Mesodermal cell (in vitro differentiated cells): ENCODE results near the gene KPTN.

Source experiments
- H3K27ac ChIP-seq: 2 replicates; pipeline ENCODE4 v1.7.0; 2013; ENCODE audit warnings: mild to moderate bottlenecking, low read depth, low read length, moderate library complexity; ENCODE audit not compliant: severe bottlenecking
- H3K36me3 ChIP-seq: 2 replicates; pipeline ENCODE4 v1.7.1; 2013; ENCODE audit warnings: mild to moderate bottlenecking, low read length, moderate library complexity; ENCODE audit not compliant: control insufficient read depth, insufficient read depth
- H3K4me1 ChIP-seq: one replicate; pipeline ENCODE4 v1.7.1; 2013; ENCODE audit warnings: mild to moderate bottlenecking, low read length; ENCODE audit not compliant: insufficient read depth, control insufficient read depth, poor library complexity, severe bottlenecking
- H3K4me3 ChIP-seq: 2 replicates; pipeline ENCODE4 v1.7.0; 2013; ENCODE audit warnings: low read length, control low read depth, mild to moderate bottlenecking; ENCODE audit not compliant: insufficient read depth, poor library complexity, severe bottlenecking; ENCODE audit errors: extremely low read depth
- H3K9me3 ChIP-seq: 2 replicates; pipeline ENCODE4 v1.7.1; 2013; ENCODE audit warnings: mild to moderate bottlenecking, low read length, moderate library complexity; ENCODE audit not compliant: control insufficient read depth
- WGBS, 2 experiments: methylation state at CpG; one replicate each; pipeline ENCODE4 v1.1.5; 2013; ENCODE audit warnings: missing lambda C conversion rate in 2 of 2; ENCODE audit not compliant: insufficient coverage in 2 of 2; 5-methylcytosine and 5-hydroxymethylcytosine counted together

The KPTN gene

DNA sequence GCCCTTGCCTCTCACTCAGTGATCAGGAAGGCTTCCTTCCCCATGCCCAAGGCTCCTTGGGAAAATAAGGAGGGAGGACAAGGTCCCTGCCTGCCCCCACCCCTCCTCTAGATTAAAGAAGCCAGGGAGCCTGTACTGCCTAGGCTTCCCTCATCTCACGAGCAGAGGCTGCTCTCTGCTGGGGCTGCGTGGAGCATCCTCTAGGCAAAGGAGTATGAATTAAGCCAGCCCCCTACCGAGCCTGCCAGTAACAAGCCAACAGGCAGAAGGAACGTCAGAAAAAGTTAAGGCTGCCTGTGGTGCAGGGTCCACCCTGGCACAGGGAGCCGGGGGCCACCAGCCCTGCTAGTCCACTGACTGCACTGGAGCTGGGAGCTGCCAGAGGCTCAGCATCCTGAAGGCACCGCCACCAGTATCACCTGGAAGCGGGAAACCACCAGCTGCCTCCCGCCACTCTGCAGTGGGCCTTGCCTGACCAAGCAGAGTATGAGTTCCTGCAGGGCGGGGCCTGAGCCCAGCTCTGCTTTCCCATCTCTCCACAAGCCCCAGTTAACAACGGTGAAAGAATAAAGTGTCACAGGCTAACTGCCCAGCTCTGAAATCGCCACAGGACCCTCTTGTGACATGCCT, 24.0 kb upstream of the KPTN start:
- H3K36me3 ChIP-seq: peaks cover 40% of the 10 kb centered on the region
- 80 to 86% methylated on average over 7 to 11 of the region's 11 CpGs for WGBS, 2 experiments
- no peaks in the 10 kb centered on the region for H3K9me3 ChIP-seq
- H3K4me1 ChIP-seq: peaks cover 14% of the 10 kb centered on the region
- no peak overlapping the region for H3K27ac ChIP-seq
- no peak overlapping the region for H3K4me3 ChIP-seq

DNA sequence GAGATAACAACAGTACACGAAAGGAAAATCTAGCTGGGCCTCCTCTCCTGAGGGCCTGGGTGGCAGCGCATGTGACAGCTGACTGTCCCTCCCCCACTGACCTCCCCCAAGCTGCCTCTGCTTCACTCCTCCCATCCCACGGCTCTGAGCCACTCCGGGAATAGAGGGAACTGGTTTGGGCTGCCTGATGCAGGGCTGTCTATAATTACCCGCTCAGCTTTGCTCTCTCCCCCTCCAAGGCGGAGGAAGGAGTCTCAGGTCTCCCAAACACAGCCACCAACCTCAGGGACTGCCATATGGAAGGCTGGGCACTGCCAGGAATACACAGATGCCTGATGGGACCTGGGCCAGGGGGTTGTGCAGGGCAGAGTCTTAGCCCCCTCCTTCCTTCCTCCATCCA, 23.0 kb upstream of the KPTN start:
- Histone ChIP-seq H3K9me3 (no peaks in the 10 kb centered on the region), H3K4me3 (no peak overlapping the region), H3K27ac (no peak overlapping the region), H3K36me3 (peaks cover 49% of the 10 kb centered on the region), H3K4me1 (peaks cover 6% of the 10 kb centered on the region)
- WGBS, 2 experiments: 89 to 90% methylated on average over 2 to 3 of the region's 6 CpGs

DNA sequence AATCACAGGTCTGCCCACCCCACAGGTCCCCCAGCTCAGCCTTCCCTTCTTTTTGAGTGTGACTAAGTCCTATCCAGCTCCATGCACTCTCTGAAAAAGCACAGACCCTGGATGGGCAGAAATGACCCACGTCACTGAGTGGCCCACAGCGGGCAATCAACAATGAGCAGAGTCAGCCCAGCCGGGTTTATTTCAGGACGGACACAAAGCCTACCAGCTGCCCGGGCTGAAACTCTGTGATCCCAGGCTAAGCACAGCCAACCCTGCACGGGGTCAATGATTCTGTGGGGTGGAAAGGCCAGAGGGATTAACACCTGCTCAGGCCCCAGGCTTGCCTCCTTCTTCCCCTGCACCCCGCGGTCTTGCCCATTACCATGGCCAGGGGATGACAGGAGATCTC, 22.4 kb upstream of the KPTN start:
- Histone ChIP-seq H3K9me3 (no peaks in the 10 kb centered on the region), H3K27ac (no peak overlapping the region), H3K36me3 (peaks cover 55% of the 10 kb centered on the region), H3K4me1 (peaks cover 3% of the 10 kb centered on the region), H3K4me3 (no peak overlapping the region)
- 90 to 97% methylated on average over 6 of the region's 8 CpGs for WGBS, 2 experiments

DNA sequence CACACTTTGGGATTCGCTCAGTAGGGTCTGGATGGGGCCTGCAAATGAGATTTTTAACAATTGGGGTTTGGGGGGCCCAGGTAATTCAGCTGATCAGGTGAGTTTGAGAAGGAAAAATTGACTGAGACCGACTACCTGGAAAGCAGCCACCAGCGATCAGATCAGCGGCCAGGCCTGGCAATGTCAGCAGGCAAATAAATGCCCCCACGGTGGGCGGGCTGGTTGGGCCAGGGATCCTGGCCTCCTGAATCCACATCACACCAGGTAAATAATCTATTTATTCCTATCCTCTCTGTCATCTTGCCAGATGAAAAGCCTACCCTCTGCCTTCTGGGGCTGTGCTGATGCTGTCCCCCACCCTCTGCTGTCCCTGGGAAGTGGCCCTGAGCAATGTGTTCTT, 21.5 kb upstream of the KPTN start:
- H3K4me3 ChIP-seq: no peak overlapping the region

DNA sequence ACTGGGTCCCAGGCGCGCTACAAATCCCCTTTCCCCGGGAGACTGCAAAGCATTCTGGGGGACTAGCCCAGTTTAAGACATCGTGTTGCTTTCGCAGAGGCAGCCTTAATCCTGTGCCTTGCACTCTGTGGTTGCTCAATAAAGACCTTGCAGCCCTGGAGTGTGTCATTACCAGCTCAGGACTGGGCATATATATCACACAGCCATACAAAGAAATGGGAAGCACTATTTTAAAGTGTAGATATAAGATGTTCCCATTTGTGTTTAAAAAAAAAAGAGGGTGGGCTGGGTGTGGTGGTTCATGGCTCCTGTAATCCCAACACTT, 19.8 kb upstream of the KPTN start:
- Histone ChIP-seq H3K4me3 (no peak overlapping the region), H3K9me3 (no peaks in the 10 kb centered on the region), H3K4me1 (peaks cover 3% of the 10 kb centered on the region), H3K27ac (no peak overlapping the region), H3K36me3 (peaks cover 57% of the 10 kb centered on the region)
- 73 to 80% methylated on average over 5 of the region's 5 CpGs for WGBS, 2 experiments

More for the DNA sequence above, 21.5 kb upstream of the KPTN start:
- H3K36me3 ChIP-seq: peaks cover 60% of the 10 kb centered on the region
- WGBS, 2 experiments: 95 to 100% methylated on average over 5 to 6 of the region's 6 CpGs
- H3K9me3 ChIP-seq: no peaks in the 10 kb centered on the region
- peaks cover 3% of the 10 kb centered on the region for H3K4me1 ChIP-seq
- no peak overlapping the region for H3K27ac ChIP-seq

DNA sequence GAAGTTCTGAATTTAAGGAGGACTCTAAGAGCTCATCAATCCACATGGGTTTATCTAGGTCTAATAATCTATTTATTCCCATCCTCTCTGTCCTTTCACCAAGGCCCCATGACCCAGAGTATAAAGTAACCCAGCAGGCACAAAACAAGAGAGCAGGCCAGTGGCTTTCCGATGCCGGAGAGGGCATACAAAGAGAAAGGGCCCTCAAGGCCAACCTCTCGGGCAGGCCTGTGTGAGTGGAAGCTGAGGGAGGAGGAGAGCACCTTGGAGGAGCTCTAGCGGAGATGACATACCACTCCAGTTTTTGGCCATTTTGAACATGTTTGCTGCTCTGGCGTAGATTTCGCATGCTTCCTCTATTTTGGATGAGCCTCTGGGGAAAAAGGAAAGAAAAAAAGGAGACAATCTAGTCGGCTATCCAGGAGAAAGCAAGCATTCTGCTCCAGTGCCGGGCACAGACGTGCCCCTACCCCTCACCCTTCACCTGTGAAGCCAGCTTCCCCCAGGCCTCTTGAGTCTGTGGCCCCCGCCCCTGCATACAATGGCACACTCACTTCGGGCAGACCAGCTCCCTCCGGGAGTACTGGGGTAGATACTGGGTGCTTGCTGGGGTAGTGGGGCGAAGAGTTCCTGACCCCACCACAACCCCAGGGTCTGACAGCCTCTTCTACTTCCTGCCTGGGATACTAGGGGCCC, 19.3 kb upstream of the KPTN start:
- WGBS, 2 experiments: 95% methylated on average over 6 to 9 of the region's 13 CpGs
- Histone ChIP-seq H3K4me1 (peaks cover under 1% of the 10 kb centered on the region), H3K9me3 (no peaks in the 10 kb centered on the region), H3K4me3 (no peak overlapping the region), H3K27ac (no peak overlapping the region), H3K36me3 (peaks cover 57% of the 10 kb centered on the region)

DNA sequence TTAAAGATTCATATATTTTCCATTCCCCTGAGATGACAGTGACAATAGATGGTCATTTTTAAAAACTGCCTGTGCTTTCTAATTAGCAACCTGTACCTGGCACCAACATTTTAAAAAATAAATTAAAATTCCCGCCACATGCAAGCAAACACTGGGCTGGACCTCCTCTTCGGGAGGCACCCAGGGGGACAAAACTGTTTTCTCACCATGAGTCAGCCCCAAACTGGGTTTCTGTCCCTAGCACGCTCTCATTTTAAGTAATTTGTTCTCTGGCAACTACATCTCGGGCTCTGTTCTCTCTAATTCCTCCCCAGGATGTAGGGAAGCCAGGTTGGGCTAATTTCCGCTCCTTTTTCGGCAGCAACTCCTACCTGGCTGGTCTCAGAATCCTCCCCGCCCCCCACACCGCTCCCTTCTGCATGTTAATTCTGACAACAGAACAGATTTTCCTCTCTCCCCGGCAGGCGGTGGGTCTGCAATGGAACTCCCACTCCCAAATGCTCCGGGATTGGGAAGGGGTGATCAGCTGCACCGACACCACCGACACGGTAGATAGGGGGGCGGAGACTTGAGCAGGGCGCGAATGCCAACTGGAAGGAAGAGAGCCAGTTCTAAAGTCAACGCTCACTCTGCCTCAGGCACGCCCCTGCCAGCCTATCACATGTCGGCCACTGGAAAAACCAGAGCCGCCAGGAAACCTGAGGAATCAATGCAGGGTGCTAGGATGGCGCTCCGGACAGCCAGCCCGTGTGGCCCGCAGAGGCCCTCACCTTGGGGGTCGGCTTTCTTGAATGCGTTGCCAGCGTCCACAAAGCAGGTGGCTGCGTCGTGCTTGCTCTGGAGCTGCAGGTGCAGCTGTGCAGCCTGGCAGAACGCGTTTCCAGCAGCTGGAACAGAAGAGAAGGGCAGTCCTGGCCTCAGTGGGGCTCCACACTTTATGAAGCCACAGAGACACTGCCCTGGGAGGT, 16.1 kb upstream of the KPTN start:
- Histone ChIP-seq H3K4me1 (no peaks in the 10 kb centered on the region), H3K9me3 (no peaks in the 10 kb centered on the region), H3K27ac (no peak overlapping the region), H3K4me3 (no peak overlapping the region), H3K36me3 (peaks cover 66% of the 10 kb centered on the region)
- WGBS, 2 experiments: 92 to 93% methylated on average over 28 to 31 of the region's 32 CpGs

DNA sequence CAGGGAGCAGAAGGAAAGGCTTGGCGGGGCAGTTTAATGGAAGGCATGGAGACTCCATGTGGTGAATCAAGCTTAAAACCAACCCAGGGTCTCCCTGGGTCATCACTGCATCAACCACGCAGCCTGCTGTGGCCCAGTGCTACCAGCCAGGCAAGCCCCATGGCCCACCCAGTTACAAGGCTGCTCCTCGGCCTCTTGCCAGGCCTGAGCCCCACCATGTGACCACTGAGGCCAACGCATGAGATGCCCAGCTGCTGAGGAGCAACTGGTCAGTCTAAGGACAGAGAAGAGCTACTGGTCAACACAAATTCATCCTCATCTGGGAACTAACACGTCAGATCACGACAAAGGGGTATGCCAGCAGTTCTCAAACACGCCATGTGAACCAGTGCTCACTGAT, 15.4 kb upstream of the KPTN start:
- Histone ChIP-seq H3K4me1 (no peaks in the 10 kb centered on the region), H3K4me3 (no peak overlapping the region), H3K9me3 (no peaks in the 10 kb centered on the region), H3K27ac (no peak overlapping the region), H3K36me3 (peaks cover 60% of the 10 kb centered on the region)
- 95 to 100% methylated on average over 7 of the region's 7 CpGs for WGBS, 2 experiments

DNA sequence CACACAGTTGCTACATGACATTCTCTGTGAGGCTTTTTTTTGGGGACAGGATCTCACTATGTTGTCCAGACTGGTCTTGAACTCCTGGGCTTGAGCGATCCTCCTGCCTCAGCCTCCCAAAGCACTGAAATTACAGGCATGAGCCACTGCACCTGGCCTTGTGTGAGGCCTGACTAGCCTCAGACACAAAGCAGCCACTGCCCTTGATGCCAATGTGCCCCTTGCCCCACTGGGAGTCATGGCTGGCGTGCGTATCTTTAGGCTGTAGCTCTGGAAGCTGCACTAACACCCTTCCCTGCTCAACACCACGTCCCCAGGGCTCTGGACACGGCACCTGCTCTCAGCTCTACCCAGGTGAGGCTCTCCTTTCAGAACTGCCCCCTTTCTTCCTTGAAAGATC, 14.5 kb upstream of the KPTN start:
- Histone ChIP-seq H3K27ac (no peak overlapping the region), H3K36me3 (peaks cover 56% of the 10 kb centered on the region), H3K9me3 (no peaks in the 10 kb centered on the region), H3K4me3 (no peak overlapping the region), H3K4me1 (no peaks in the 10 kb centered on the region)
- WGBS, 2 experiments: 88 to 97% methylated on average over 5 of the region's 5 CpGs

DNA sequence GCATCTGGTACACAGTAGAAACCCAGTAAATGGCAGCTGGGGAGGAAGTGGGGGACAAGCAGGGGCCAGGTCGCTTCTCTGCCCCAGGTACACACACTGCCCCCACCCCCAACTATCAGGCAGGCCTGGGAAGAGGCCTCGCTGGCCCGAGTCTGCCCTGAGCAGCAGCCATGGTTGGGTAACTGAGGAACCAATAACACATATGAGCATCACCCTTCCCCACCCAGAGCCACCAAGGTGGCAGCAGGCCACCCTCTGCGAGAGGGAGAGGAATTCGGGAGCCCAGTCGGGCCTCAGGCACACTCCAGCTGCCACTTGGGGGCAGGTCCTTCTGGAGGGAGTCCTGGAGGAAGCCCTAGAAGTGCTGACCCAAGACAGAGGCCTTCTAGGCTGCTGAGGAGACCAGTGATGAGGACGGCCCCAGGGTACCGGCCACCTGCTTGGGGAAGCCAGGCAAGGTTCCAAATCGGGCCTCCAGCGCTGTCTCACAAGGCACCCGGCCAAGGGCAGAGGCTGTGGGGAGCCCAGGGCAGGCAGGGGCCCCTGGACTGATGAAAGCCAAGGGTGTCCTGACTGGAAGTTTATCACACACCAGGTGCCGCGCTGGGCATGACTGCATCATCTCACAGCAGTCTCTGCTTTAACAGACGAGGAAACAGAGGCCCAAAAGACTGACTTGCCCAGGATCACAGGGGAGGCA, 14.0 kb upstream of the KPTN start:
- Histone ChIP-seq H3K36me3 (peaks cover 56% of the 10 kb centered on the region), H3K27ac (no peak overlapping the region), H3K4me3 (no peak overlapping the region), H3K4me1 (no peaks in the 10 kb centered on the region), H3K9me3 (no peaks in the 10 kb centered on the region)
- 93 to 98% methylated on average over 9 to 14 of the region's 14 CpGs for WGBS, 2 experiments
